Measurements from ENCODE around the gene DAP3.
"Not testable (repeated sequence)": the region's sequence is repeated elsewhere in the genome, so short reads cannot be mapped to it uniquely, and the experiment has no call there.

Gene DAP3

DNA sequence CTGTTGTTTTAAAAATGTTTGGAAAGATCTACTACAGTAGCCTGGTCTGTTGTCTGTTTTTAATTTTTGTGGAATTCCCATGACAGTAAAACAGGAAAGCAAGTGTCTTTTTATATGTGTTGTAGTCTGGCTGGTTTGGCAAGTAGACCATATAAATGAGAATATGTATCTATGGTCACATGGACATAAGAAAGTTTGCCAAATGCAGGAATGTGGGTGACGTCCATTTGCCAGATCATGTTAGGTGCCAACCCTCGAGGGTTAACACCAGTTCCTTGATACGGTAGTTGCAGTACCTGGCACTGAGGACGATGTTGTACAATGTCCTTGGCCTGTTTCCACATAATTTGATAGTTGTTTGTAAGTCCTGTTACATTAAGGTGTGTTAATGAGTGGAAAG is 6.2 kb downstream of the DAP3 start:
- POLR2A ChIA-PET = no interaction called here
- TF ChIP-seq, protein P1, sequence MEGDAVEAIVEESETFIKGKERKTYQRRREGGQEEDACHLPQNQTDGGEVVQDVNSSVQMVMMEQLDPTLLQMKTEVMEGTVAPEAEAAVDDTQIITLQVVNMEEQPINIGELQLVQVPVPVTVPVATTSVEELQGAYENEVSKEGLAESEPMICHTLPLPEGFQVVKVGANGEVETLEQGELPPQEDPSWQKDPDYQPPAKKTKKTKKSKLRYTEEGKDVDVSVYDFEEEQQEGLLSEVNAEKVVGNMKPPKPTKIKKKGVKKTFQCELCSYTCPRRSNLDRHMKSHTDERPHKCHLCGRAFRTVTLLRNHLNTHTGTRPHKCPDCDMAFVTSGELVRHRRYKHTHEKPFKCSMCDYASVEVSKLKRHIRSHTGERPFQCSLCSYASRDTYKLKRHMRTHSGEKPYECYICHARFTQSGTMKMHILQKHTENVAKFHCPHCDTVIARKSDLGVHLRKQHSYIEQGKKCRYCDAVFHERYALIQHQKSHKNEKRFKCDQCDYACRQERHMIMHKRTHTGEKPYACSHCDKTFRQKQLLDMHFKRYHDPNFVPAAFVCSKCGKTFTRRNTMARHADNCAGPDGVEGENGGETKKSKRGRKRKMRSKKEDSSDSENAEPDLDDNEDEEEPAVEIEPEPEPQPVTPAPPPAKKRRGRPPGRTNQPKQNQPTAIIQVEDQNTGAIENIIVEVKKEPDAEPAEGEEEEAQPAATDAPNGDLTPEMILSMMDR (IDR thresholded peaks at IDR 0.05; ENCODE audit: insufficient read depth, low read length, missing control alignments) = no peak
- no peak overlapping the region for H3K4me3 ChIP-seq (ENCODE audit: low read depth, low read length)
- CTCF ChIA-PET = no interaction called here
- DNase-seq (ENCODE audit: low read depth, low spot score) = no peak

GRCh38 chr1:155695608-155696007 is 6.7 kb downstream of the DAP3 start:
- TF ChIP-seq, protein P1 (IDR thresholded peaks at IDR 0.05; ENCODE audit: insufficient read depth, low read length, missing control alignments) = no peak
- ChIA-PET POLR2A (no interaction called here), CTCF (no interaction called here)
- DNase-seq (ENCODE audit: low read depth, low spot score) = no peak
- no peak overlapping the region for H3K4me3 ChIP-seq (ENCODE audit: low read depth, low read length)

- POLR2A ChIA-PET = interaction anchor here (0.9 kb wide), 1 partner anchor 8 kb away, joined by 4 read pairs; no protein-coding TSS in a partner anchor
- CTCF ChIA-PET = no interaction called here
- TF ChIP-seq, protein P1 (IDR thresholded peaks at IDR 0.05; ENCODE audit: insufficient read depth, low read length, missing control alignments) = no peak
Measured at GRCh38 chr1:155696524-155696923, 7.6 kb downstream of the DAP3 start.

DNA sequence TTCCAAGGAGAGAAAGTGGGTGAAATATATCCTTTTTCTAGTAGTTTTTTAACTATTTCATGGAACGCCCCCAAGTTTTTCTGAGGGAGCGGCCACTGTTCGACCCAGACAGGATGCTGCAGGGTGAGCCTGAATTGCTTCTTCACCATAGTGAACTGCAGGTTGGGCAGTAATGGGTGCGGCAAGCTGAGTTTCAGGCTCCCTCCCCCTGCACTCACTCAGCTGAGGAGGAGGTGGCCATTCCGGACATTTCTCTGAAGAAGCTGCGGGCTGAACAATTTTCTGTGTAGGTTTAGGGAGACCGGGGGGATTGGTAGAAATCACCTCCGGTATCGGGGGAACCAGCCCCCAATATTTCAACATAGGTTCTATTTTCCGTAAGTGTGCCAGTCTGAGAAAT is 8.2 kb downstream of the DAP3 start:
- TF ChIP-seq, protein P1 (IDR thresholded peaks at IDR 0.05; ENCODE audit: insufficient read depth, low read length, missing control alignments) = no peak
- POLR2A ChIA-PET = interaction anchor here (0.9 kb wide), 1 partner anchor 9 kb away, joined by 4 read pairs; no protein-coding TSS in a partner anchor
- H3K4me3 ChIP-seq (ENCODE audit: low read depth, low read length) = no peak overlapping the region
- no peak for DNase-seq (ENCODE audit: low read depth, low spot score)
- CTCF ChIA-PET = no interaction called here

More at GRCh38 chr1:155696524-155696923, 7.6 kb downstream of the DAP3 start:
- no peak for DNase-seq (ENCODE audit: low read depth, low spot score)
- no peak overlapping the region for H3K4me3 ChIP-seq (ENCODE audit: low read depth, low read length)

DNA sequence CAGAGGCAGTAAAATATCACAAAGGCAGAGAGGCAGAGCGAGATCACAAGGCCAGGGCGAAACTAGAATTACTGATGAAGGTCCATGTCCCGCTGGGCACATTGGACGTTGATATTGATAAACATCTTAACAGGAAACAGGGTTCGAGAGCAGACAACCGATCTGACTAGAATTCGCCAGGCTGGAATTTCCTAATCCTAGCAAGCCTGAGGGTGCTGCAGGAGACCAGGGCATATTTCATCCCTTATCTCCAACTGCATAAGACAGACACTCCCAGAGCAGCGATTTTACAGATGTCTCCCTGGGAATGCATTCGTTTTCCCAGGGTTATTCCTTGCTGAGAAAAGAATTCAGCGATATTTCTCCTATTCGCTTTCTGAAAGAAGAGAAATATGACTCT is 8.7 kb downstream of the DAP3 start:
- DNase-seq (ENCODE audit: low read depth, low spot score); CTCF ChIA-PET; H3K4me3 ChIP-seq (ENCODE audit: low read depth, low read length): not testable (repeated sequence)
- POLR2A ChIA-PET = interaction anchor here (0.9 kb wide), 1 partner anchor 10 kb away, joined by 4 read pairs; no protein-coding TSS in a partner anchor

DNA sequence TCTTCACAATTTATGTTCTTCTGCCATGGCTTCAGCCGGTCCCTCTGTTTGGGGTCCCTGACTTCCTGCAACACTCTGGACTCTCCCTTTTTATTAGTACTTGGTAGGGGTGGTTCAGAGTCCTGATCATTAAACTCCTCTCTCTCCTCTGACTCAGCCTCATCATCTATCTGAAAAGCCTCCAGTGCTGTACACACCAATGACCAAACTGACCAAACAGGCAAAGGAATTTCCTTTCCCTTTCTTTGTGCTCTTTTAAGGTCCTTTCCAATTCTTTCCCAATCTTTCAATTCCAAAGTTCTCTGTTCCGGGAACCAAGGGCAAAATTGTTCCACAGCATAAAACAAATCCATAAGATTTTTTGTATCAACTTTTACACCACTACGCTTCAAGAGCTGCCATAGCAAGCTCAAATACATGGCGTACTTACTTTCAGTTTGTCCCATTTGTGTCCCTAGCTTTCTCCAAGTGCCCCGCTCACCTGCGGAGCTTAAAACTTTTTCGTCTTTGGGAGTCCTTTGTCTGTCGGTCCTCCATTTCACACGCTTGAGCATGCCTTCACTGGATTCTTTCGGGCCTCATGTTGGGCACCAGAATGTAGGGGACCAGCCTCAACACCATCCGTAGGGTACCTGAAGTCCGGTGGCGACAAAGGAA is 9.6 kb downstream of the DAP3 start:
- POLR2A ChIA-PET = no interaction called here
- peak; percentile 16 for DNase-seq (ENCODE audit: low read depth, low spot score)
- H3K4me3 ChIP-seq (ENCODE audit: low read depth, low read length) = no peak overlapping the region
- CTCF ChIA-PET = no interaction called here
- TF ChIP-seq, protein P1 (IDR thresholded peaks at IDR 0.05; ENCODE audit: insufficient read depth, low read length, missing control alignments) = no peak

DNA sequence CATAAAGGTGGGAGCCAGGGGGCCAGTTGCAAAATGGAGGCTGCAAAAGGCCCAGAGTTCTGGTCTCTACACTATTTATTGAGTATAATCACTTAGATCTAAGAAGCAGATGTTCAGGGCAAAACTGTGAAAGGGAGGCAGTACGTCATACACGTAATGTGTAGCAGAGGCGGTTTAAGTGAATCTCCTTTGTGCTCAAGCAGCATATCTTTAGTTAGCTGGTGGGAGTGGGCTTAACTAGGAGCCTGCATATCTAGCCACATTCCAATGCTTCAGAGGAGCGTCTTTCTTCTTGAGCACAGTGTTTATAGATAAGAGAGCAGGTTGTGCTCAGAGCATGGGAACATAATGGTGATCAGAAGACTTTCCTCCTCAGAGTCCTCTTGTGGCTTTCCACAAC is 10.2 kb downstream of the DAP3 start:
- H3K4me3 ChIP-seq (ENCODE audit: low read depth, low read length); CTCF ChIA-PET; DNase-seq (ENCODE audit: low read depth, low spot score): not testable (repeated sequence)
- POLR2A ChIA-PET = interaction anchor here (0.6 kb wide), 1 partner anchor 151 kb away, joined by 3 read pairs; no protein-coding TSS in a partner anchor

DNA sequence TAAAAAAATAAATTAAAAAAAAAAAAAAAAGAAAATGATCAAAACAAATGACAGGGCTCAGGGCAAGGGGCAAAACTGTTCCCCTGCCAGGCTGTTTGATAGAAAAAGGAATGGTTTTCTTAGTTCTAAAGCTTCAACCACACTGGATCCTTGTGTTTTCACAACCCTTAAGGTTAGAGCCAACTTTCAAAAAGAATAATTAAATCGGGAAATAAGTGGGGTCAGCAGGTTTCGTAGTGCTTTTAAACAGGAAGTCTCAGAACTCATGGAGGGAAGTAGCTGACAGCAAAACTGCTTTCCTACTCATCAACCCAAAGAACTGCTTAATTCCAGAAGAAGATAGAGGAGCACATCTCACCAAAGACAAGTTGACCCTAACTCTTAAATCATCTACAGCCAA is 12.8 kb downstream of the DAP3 start:
- DNase-seq (ENCODE audit: low read depth, low spot score); H3K4me3 ChIP-seq (ENCODE audit: low read depth, low read length); POLR2A ChIA-PET; CTCF ChIA-PET: not testable (repeated sequence)

Data from AG04449 (cell line).